ENCODE measurements around the gene PRKG1. TPM values are rescaled to one million over a fixed set of nuclear protein-coding genes. Genes with fewer than 3 reads are reported as not detected.

PRKG1 gene
- total and polyA plus RNA-seq, 8 donors = 1.2 to 9.6 (median 2.9) TPM

DNA sequence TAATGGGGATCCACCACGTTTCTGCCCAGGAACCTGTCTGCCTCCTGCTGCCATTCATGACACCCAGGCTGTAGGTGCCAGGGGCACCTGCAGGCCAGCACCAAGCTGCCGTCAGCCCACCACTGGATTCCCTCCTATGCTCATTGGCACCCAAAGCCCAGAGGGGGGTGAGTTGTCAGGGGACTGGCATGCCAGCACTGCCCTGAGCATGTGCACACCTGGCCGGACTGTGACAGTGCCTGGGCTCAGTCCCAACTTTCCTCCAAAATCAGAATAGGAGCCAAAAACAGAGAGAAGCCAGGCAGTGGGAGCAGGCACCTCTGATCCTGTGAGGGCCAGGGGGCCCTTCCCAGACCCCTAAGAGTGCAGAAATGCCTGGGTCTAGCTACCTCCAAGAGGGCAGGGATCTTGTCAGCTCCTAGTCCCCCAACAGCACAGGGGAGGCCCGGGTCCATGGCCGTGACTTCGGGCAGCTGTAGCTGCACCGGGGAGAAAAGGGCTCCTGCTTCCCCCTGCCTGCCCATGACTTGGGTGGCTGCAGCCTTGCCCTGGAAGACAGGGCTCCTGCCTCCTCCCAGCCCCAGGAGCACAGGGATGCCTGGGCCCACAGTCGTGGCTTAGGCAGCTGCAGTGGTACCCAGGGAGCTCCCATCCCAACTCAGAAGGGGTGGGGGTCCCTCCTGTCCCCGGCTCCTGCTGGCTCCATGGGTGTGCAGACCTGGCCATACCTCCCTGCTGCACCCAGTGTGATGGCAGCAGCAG lies 990.0 kb downstream of the PRKG1 start:
- no peak overlapping the region for H3K27ac ChIP-seq
- no peaks in the 10 kb centered on the region for H3K9me3 ChIP-seq
- no peaks in the 10 kb centered on the region for H3K27me3 ChIP-seq
- ATAC-seq (no peak), DNase-seq (peak in 2 of 6 donors; percentile 13 to 53), FAIRE-seq (no peak)
- H3K4me3 ChIP-seq = no peak overlapping the region
- intact Hi-C loops (cut with DNase I) = no loop called here
- no peak for TF ChIP-seq CTCF (IDR thresholded peaks at IDR 0.05)
- no peaks in the 10 kb centered on the region for H3K36me3 ChIP-seq
- WGBS, 2 donors = 83 to 86% methylated on average over 9 of the region's 9 CpGs
- no peaks in the 10 kb centered on the region for H3K4me1 ChIP-seq

GRCh38 chr10:52066383-52066782 lies 992.1 kb downstream of the PRKG1 start:
- Histone ChIP-seq H3K4me1 (no peaks in the 10 kb centered on the region), H3K27ac (no peak overlapping the region), H3K36me3 (no peaks in the 10 kb centered on the region), H3K4me3 (no peak overlapping the region), H3K27me3 (no peaks in the 10 kb centered on the region), H3K9me3 (no peaks in the 10 kb centered on the region)
- 70 to 75% methylated on average over 6 of the region's 6 CpGs for WGBS, 2 donors
- TF ChIP-seq CTCF (IDR thresholded peaks at IDR 0.05) = no peak
- ATAC-seq (no peak), DNase-seq (no peak), FAIRE-seq (no peak)
- intact Hi-C loops (cut with DNase I) = no loop called here

GRCh38 chr10:52068485-52068884 lies 994.2 kb downstream of the PRKG1 start:
- WGBS, 2 donors = 35 to 65% methylated on average over 1 of the region's 1 CpG
- no peak overlapping the region for H3K4me3 ChIP-seq
- no peak for TF ChIP-seq CTCF (IDR thresholded peaks at IDR 0.05)
- ATAC-seq (no peak), DNase-seq (no peak), FAIRE-seq (no peak)
- no peak overlapping the region for H3K27ac ChIP-seq
- H3K27me3 ChIP-seq = no peaks in the 10 kb centered on the region
- no peaks in the 10 kb centered on the region for H3K4me1 ChIP-seq
- H3K36me3 ChIP-seq = no peaks in the 10 kb centered on the region
- intact Hi-C loops (cut with DNase I) = no loop called here
- no peaks in the 10 kb centered on the region for H3K9me3 ChIP-seq

DNA sequence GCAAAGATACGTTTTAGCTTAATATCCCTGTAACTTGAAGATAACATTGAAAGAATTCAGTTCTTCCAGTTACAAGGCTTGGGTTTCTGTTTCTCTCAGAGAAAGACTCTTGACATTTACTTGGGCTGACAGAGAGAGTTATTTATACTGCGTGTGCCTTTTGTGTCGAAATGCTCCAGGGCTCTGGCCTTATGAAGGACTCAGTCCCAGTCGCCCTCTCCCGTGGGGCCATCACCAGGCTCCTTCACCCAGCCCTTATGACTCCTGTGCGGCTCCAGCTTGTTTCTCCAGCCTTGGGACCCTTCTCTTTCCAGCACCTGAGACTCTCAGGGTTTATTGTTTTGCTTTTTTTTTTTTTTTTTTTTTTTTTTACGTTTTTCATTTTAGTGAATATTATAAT lies 997.5 kb downstream of the PRKG1 start:
- TF ChIP-seq CTCF (IDR thresholded peaks at IDR 0.05) = no peak
- no peak for FAIRE-seq
- ATAC-seq = no peak
- intact Hi-C loops (cut with DNase I) = no loop called here
- Histone ChIP-seq H3K4me1 (no peaks in the 10 kb centered on the region), H3K36me3 (no peaks in the 10 kb centered on the region), H3K9me3 (no peaks in the 10 kb centered on the region), H3K4me3 (no peak overlapping the region), H3K27me3 (no peaks in the 10 kb centered on the region), H3K27ac (no peak overlapping the region)
- no peak for DNase-seq
- 89 to 92% methylated on average over 7 of the region's 7 CpGs for WGBS, 2 donors

DNA sequence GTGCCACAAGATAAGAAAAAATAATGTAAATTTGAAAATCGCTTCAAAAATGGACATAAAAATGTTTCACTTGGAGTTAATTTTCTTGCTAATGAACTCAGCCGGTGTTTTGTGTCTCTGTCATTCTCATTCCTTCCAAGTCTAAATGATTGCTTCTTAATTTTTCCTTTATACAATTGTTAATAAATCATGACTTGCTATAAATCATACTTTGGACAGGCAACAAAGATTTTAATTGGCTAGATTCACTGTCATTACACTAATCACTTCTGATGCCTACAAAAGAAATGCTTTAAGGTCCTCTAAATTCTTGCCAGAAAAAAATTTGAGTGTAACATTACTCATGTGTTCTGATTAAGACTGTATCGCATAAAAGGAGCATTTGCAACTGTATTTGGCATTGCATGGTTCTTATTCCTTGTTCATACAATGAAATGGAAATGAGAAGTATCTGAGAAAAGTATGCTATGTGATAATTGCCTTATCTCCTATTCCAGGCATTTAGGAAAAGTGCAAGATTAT lies 1000.3 kb downstream of the PRKG1 start:
- DNase-seq = no peak
- ATAC-seq = no peak
- H3K27me3 ChIP-seq = no peaks in the 10 kb centered on the region
- H3K27ac ChIP-seq = no peak overlapping the region
- no peak for TF ChIP-seq CTCF (IDR thresholded peaks at IDR 0.05)
- no peaks in the 10 kb centered on the region for H3K9me3 ChIP-seq
- intact Hi-C loops (cut with DNase I) = no loop called here
- H3K36me3 ChIP-seq = no peaks in the 10 kb centered on the region
- no peaks in the 10 kb centered on the region for H3K4me1 ChIP-seq
- FAIRE-seq = no peak
- H3K4me3 ChIP-seq = no peak overlapping the region
- WGBS, 2 donors = 66 to 73% methylated on average over 3 of the region's 3 CpGs
